Myocyte (in vitro differentiated cells): Measurements from ENCODE around the gene RPTOR. TPM values are rescaled to one million over a fixed set of nuclear protein-coding genes. Genes with fewer than 3 reads are reported as not detected.
A peak's percentile ranks its signal among the peaks of the same experiment; 100 is the strongest.
"Not testable (repeated sequence)": the region's sequence is repeated elsewhere in the genome, so short reads cannot be mapped to it uniquely, and the experiment has no call there.

Experiments
- DNase-seq: peaks from one replicate; pipeline ENCODE4 v3.0.0-alpha.2; 2012; ENCODE audit warnings: low read depth
- total RNA-seq: library from RNA; depleted of rRNA; stranded (reverse); fragments of >200 nt; gene quantifications from 2 replicates; pipeline ENCODE4 v1.2.3, GENCODE V29; 2014

RPTOR gene
- total RNA-seq, 1 donor from 2014 or later: 18.0 TPM

DNA sequence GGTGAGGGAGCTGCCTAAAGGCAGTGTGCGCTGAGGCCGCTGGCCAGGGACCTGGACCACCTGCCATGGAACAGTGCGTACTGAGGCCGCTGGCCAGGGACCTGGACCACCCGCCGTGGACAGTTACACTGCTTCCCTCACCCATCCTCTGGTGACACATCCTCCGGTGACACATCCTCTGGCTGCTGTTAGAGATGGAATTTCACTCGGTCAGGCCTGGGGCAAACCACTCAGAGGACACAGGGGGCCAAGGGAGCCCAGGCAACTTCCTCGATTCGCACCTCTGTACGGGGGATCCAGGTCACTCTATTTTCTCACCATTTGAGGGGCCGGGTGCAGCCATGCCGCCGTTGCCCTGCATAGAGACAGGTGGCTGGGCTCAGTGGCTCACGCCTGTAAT, 32.4 kb upstream of the RPTOR start:
- peak; percentile 51 for DNase-seq

DNA sequence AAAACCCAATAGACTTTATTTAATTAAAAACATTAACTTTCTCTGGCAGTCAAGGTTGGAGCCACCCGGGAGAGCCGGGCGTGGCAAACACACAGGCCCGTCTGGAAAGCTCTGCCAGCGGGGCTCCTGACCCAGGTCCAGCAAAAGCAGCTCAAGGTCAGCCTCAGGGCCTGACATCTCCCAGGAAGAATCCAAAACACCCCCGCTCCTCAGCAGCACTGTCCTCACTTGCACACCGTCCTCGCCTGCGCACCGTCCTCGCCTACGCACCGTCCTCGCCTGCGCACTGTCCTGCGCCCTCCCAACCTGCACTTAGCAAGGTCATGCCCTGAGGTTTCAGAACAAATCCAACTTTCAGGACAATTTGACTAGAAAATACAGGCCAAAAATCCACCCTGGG, 31.4 kb upstream of the RPTOR start:
- DNase-seq: no peak

DNA sequence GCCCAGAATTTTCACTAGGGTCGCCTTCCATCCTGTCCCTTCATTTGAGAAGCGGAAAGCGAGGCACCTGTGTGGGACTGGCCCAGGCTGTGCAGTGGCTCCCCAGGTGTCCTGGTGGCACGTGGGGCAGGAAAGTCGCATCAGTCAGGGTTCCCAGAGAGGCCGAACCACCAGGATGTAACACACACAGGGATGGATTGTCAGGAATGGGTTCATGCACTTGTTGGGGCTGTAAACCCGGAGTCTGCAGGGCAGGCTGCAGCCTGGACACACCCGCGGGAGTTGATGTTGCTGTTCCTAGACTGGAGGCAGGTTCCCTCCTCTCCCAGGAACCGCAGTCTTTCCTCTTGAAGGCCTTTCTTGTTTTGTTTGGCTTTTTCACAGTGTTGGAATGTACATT, 30.7 kb upstream of the RPTOR start:
- peak; percentile 31 for DNase-seq

DNA sequence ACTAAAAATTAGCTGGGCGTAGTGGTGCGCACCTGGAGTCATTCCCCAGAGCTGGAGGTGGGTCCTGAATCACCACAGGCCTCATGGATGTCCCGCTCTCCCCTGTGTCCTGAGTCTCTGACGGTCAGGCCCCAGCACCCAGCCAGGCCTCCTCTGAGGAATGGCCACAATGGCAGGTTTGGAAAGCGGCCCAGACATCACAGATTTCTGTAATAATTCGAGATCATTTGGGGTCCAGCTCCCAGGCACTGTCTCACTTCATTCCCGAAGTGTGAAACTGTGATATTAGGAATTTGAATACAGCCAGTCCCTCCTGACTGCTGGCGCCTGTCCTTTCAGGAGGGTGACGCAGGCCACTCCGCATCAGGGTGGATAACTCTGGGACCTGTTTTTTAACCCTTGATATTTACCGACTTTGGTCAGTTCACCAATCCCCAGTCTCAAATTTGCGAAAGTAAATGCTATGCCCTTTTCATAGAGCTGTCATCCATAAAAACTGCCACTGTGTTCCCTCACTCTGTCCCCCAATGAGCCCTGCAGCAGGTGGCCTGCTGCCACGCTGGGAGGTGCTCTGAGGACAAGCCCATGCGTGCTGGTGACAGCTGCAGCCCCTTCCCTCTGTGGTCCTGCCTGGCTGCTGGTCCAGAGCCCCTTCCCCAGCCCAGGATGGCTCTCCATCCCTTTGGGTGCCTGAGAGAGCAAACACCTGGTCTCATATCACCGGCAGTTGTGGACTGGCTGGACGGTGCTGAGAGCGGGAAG, 28.3 kb upstream of the RPTOR start:
- DNase-seq: no peak

DNA sequence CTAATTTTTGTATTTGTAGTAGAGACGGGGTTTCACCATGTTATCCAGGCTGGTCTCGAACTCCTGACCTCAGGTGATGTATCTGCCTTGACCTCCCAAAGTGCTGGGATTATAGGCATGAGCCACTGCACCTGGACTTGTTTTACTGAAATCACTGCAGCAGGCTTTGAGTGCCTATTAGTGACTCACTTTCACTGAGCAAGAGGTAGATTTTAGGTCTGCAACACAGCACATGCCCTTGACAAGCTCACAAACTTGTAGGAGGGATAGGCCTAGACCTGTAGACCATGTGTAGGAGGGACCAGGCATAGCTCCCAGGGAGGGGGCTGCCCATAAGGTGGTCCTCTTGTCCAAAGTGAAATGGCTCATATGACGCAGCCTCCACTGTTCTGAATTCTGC, 27.0 kb upstream of the RPTOR start:
- no peak for DNase-seq

DNA sequence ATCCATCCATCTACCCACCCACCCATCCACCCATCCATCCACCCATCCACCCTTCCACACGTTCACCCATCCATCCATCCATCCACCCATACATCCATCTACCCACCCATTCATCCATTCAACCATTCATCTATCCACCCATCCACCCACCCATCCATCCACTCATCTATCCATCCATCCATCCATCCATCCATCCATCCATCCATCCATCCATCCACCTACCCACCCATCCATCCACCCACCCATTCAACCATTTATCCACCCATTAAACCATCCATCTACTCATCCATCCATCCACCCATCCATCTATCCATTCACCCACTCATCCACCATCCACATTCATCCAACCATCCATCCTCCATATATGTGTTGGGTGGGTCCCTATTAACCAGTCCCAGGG, 26.2 kb upstream of the RPTOR start:
- no peak for DNase-seq

DNA sequence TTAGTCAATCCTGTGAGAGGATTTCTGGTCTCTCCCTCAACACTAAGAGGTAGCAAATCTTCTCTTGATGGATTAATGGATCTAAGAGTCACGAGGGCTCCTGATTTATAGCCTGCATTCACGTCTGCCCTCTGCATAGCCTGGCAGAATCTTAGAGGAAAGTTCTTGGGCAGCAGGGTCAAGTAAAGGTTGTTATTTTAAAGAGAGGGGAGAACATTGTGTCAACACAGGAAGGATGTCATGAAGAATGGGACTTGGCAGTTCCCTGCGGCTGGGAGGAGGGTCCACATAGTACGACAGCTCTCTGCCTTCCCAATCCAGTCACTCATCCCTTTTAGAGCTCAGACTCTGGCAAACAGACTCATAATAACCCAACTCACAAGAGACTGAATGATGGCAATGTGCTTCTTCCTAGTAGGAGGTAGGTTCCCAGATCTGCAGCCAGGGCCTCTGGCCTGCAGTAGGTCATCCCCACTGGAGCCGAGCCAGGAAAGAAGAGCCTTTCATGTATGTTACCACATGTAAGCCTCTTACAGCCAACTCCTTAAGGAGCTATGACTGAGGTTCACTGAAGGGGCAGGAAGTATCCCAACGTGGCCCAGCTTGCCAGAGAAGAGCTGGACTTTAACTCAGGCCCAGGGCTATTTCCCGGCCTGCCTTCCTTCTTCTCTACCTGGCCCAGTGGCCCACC, 25.4 kb upstream of the RPTOR start:
- no peak for DNase-seq

DNA sequence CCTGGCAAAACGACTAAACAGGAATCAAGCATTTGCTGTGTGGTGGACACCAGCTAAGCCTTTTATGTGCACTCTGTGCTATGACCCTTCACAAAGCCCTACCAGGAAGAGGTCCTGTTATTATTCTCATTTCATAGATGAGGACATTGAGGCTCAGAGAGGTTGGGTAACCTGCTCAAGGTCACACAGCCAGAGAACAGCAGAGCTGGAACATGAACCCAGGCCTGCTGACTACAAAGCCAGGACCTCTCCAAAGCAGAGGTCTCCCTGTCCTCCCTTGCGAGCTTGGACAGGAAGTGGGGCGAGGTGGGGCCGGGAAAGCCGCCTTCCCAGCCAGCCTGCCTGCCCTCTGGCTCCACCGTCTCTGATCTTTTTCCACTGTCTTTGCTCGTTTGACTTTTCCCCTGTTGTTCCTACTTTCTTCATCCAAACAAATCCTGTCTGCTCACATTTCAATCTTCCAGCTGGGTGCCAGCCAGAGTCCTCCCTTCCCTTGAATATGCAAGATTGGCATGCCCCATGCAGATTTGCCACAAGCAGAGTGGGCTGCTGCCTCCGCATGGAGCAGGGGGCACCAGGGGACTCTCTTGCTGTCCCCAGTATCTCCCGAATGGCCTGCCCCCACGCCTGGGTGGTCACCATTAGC, 23.7 kb upstream of the RPTOR start:
- no peak for DNase-seq

DNA sequence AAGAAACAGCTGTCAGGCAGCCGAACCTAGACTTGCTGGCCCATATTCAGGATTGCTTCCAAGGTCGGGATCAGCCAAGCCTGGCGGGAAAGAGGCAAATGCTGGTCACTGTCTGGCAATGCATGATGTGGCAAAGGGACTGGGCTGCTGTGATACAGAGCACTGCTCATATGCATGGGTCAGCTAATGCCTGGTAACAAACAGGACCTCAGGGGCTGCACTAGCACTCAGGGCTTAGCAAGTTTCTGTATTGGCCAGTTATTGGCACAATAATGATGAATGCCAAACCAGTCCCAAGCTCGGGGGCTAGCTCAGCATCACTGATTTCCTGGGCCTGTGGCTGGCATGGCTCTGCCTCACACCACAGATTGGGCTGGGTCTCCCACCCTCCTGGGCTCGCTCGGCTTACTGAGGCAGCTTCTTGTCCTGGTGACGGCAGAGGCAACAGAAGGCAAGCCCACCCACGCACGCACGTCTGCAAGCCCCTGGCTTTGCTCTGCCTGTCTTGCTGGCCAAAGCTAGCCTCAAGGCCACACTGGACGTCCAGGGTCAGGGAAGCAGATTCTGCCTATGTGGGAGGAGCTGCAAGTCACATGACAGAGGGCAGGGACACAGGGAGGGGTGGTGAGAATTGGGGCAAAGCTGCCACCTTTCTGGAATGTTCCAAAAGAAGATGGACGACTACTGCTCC, 21.4 kb upstream of the RPTOR start:
- DNase-seq: no peak

DNA sequence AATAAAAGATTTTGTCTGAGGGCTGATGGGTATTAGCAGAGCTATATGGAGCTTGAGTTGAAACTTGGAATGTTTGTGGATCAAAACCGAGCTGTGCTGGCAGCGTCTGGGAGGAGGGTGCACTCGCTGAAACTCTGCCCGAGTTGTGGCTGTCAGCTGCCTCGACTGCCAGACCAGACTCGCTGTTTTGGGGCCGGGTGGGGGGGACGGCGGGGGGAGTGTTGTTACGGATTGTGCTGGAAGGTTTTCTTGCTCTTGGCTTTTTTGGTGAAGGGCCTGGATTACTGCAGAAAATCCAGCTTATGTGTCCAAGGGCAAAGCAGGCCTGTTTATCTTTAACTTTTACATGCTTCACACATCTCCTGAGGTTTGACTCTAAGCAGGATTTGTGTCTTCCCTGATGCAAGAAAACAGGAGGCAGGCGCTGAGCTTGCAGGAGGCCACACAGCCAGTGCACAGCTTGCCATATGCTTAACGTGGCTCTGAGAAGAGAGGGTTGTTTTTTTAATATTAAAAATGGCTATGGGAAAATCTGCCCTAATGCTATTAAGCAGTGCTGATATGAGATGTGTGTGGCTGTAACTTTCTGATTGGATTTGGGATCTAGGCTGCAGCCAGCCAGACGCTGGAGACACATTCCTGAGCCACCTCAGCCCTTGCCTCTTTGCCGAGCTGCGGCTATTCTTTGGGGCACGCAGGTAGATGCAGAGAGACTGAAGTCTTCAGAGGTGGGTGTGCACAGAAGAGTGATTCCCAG, 20.5 kb upstream of the RPTOR start:
- no peak for DNase-seq

DNA sequence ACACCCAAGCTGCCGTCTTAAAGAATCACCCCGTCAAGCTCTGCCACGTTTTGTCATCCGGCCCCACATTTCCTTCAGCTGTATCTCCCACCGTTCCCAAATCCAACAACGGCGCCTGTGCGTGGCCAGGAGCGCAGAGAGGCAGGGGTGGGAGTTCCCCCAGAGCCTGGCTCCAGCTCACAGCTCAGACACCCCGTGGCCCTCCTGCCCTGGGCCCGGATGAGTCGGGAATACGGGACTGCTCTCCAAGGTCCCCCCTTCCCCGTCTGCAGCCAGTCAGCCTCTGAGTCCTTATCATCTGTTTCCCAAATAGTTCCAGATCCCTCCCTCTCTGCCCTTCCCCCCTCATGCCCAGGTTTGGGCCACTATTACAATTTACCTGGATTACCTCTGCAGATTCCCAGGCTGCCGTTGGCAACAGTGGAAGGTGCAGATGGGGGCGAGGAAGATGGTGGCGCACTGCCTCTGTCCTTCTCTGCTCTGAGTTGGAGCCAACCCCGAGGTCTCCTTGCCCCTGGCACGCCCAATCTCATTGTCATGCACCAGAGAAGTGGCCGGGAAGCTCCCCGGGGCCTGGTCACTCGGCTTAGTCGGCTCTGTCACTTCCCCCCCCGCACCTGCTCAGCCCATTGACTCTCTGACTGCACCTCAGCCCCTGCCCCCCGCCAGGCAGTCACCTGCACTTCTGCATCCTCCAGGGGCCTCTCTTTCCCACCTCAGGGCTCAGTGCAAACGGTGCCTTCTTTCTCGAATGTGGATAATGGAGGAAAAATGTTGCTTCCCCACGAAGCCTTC, 18.3 kb upstream of the RPTOR start:
- DNase-seq: no peak

DNA sequence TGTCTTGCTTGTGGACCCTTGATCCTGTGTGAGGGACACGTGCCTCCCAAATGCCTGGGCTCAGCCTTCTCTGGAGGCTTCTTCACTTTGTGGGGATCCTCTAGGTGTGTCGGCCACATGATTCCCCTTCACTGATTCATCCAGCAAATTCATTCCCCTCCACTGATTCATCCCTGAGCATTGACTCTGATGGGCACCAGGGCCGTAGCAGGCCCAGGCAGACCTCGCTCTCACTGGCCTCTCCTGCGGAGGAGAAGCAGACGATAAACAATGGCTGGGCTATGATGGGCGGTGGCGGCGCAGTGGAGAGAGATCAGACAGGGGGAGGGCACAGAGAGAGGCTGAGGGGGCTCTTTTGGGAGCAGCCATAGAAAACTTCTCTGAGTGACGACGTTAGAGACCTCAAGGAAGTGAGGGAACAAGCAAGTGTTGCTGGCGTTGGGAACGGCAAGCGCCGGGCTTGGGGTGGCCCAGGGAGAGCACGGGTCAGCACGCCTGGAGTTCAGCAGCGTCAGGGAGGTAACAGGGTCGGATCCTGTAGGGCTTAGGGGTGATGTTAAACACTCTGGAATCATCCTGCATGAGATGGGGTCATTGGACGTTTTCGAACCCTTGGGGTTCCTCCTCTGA, 17.5 kb upstream of the RPTOR start:
- no peak for DNase-seq

DNA sequence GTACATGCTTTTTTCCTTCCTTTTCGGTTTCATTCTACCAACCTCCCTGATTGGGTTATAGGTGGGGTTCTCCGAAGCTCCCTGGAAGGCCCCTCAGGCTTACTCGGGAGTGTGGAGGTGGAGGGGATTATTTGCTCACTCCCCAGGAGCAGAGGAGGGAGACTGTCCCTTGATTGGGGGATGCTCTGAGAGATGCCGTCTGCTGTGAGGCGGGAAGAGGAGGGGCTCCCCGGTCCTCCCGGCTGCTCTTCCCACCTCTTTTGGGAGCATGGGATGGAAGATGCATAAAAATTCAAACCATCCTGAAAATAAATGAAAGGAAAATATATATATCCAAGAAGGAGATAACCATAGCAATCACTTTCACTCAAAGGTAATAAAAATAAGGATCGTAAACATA, 16.1 kb upstream of the RPTOR start:
- no peak for DNase-seq

DNA sequence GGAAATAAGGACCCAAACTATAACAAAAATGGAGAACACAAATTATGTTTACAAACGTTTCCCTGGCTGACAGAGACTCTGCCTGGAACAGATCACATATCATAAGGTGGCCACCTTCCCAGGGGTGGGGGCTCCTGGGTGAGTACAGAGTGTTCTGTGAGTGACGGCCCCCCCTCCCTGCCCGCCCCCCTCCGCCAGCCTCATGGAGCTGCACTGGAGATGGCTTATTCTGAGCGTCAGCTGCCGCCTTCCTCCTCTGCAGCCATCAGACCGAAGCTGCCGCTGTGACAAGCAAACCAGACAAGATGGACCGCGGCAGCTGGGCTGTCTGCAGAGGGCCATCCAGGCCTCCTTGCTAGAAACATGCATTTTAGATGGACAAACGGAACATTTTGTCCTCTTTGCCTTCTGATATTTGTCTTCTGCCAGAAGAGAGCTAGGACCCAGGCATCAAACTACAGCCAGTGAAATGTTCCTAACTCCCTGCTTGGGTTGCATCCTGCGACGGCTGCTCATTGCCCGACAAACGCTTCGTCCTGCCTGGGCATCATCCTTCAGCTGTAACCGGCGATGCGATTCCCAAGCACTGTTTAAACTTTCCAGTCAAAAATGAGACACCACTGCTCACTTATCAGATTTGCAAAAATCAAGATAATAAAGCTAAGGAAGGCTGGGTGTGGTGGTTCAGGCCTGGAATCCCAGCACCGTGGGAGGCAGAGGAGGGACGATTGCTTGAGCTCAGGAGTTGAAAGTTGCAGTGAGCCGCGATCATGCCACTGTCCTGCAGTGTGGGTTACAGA, 15.3 kb upstream of the RPTOR start:
- peak; percentile 86 for DNase-seq

DNA sequence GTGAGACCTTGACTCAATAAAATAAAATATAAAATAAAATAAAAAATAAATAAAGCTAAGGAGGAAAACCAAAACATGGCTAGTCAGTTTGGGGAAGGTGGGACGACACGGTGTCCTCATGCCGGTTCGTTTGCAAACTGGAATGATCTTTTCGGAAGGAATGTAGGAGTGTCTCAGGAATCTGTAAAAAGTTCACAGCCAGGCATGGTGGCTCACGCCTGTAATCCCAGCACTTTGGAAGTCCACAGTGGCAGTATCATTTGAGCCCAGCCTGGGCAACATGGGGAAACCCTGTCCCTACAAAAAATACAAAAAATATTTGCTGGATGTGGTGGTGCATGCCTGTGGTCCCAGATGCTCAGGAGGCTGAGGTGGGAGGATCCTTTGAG, 14.7 kb upstream of the RPTOR start:
- DNase-seq: peak; percentile 57

DNA sequence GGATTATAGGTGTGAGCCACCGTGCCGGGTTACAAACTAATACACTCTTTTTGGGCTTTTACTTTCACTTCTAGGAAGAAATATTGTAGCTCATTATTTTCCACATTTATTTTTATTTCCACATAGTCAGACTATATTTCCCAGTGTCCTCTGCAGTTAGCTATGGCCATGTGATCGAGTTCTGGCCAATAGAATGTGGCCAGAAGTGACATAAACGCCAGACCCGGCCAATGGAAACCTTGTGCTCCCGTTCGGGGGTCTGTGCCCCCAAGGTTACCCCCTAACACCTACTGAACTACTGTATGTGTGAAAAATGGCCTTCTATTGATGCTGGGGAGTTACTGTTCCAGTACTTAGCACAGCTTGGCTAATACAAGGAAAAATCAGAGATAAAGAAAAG, 13.2 kb upstream of the RPTOR start:
- DNase-seq: no peak

DNA sequence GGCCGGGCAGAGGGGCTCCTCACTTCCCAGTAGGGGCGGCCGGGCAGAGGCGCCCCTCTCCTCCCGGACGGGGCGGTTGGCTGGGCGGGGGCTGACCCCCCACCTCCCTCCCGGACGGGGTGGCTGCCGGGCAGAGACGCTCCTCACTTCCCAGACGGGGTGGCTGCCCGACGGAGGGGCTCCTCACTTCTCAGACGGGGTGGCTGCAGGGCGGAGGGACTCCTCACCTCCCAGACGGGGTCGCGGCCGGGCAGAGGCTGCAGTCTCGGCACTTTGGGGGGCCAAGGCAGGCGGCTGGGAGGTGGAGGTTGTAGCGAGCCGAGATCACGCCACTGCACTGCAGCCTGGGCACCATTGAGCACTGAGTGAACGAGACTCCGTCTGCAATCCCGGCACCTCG, 7.3 kb upstream of the RPTOR start:
- not testable (repeated sequence) for DNase-seq

DNA sequence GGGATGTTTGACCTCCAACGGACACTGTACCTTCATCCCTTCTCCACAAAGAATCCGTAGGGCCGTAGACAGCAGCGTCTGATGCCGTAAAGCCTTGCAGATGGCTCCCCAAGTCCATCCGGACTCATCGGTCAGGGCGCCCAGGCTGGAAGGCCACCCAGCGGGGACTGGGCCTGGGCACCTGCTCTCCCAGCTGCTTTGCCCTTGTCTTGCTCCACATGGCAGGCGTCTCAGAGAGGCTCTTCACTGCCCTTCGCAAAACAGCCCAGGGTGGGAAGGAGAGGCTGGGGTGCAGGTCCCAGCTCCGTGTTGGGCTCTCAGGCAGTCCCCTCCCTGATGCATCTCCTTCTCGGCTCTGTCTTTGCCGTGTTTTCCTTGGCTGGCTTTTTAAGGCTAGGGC, 6.2 kb upstream of the RPTOR start:
- no peak for DNase-seq

DNA sequence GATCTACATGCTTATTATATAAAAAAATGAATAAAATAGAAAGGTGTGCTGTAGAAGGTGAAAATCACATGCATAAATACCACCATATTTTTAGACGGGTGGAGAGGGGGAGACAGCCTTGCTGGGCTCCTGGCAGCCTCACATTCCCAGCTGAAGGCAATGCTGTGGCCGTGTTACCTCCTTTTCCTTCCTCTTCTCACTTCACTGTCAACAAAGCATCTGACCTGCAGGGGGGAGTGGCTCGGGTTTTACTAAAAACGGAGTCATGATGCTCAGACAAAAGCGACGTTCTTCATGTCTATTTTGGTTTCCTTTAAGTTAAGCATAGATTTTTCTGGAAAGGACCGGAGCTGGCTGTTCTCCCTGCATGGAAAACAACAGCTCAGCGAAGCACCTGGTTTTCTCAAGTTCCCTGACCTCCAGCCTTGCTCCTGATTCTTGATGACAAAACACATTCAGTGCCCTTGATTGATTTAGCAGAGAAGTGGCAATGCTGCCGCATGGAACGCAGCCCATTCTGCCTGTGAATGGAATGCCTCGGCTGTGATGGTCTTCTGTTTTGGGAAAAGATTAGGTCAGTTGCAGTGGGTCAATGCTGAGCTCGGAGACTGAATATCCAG, 5.5 kb upstream of the RPTOR start:
- no peak for DNase-seq
